NCI-H748 (cell line): ENCODE measurements around the gene CHRM2.
A peak's percentile ranks its signal among the peaks of the same experiment; 100 is the strongest.

Experiments used
- DNase-seq: peaks from one replicate; lab custom pipeline; 2025; ENCODE audit not compliant: unreplicated experiment; lab: John Stamatoyannopoulos, UW

The CHRM2 gene

GRCh38 chr7:136894789-136895188 is 26.3 kb downstream of the CHRM2 start:
- DNase-seq, result no peak

GRCh38 chr7:136897676-136898075 is 29.2 kb downstream of the CHRM2 start:
- DNase-seq, result no peak

- DNase-seq, result no peak
Observed at GRCh38 chr7:136900005-136900404, 31.6 kb downstream of the CHRM2 start.

- no peak for DNase-seq
Observed at GRCh38 chr7:136910771-136911170, 42.3 kb downstream of the CHRM2 start.

- DNase-seq, result peak; percentile 1
Observed at GRCh38 chr7:136911344-136911743, 42.9 kb downstream of the CHRM2 start.

- no peak for DNase-seq
Observed at GRCh38 chr7:136912339-136912738, 43.9 kb downstream of the CHRM2 start.

GRCh38 chr7:136914016-136914415 is 45.6 kb downstream of the CHRM2 start:
- no peak for DNase-seq

GRCh38 chr7:136919820-136920219 is 51.4 kb downstream of the CHRM2 start:
- no peak for DNase-seq

- no peak for DNase-seq
Observed at GRCh38 chr7:136923111-136923667, 54.7 kb downstream of the CHRM2 start.

GRCh38 chr7:136925044-136925443 is 56.6 kb downstream of the CHRM2 start:
- DNase-seq, result no peak

- DNase-seq, result no peak
Observed at GRCh38 chr7:136925556-136925955, 57.1 kb downstream of the CHRM2 start.

- no peak for DNase-seq
Observed at GRCh38 chr7:136931169-136931867, 62.9 kb downstream of the CHRM2 start.

GRCh38 chr7:136937436-136937835 is 69.0 kb downstream of the CHRM2 start:
- no peak for DNase-seq

- DNase-seq, result no peak
Observed at GRCh38 chr7:136938476-136938875, 70.0 kb downstream of the CHRM2 start.

- no peak for DNase-seq
Observed at GRCh38 chr7:136940122-136940521, 71.7 kb downstream of the CHRM2 start.

GRCh38 chr7:136940917-136941316 is 72.5 kb downstream of the CHRM2 start:
- DNase-seq, result no peak

GRCh38 chr7:136941816-136942215 is 73.4 kb downstream of the CHRM2 start:
- DNase-seq, result no peak

- no peak for DNase-seq
Observed at GRCh38 chr7:136942401-136942800, 73.9 kb downstream of the CHRM2 start.

GRCh38 chr7:136942994-136943393 is 74.5 kb downstream of the CHRM2 start:
- DNase-seq, result no peak

GRCh38 chr7:136947347-136947746 is 78.9 kb downstream of the CHRM2 start:
- DNase-seq, result no peak

- no peak for DNase-seq
Observed at GRCh38 chr7:136950331-136950730, 81.9 kb downstream of the CHRM2 start.

- no peak for DNase-seq
Observed at GRCh38 chr7:136953386-136953785, 84.9 kb downstream of the CHRM2 start.

GRCh38 chr7:136956232-136956631 is 87.8 kb downstream of the CHRM2 start:
- DNase-seq, result no peak
